Measurements from ENCODE around the gene EOGT. TPM values are rescaled to one million over a fixed set of nuclear protein-coding genes. Genes with fewer than 3 reads are reported as not detected.

Gene EOGT
- total RNA-seq: 77.2 and 80.3 TPM in 2 replicates

DNA sequence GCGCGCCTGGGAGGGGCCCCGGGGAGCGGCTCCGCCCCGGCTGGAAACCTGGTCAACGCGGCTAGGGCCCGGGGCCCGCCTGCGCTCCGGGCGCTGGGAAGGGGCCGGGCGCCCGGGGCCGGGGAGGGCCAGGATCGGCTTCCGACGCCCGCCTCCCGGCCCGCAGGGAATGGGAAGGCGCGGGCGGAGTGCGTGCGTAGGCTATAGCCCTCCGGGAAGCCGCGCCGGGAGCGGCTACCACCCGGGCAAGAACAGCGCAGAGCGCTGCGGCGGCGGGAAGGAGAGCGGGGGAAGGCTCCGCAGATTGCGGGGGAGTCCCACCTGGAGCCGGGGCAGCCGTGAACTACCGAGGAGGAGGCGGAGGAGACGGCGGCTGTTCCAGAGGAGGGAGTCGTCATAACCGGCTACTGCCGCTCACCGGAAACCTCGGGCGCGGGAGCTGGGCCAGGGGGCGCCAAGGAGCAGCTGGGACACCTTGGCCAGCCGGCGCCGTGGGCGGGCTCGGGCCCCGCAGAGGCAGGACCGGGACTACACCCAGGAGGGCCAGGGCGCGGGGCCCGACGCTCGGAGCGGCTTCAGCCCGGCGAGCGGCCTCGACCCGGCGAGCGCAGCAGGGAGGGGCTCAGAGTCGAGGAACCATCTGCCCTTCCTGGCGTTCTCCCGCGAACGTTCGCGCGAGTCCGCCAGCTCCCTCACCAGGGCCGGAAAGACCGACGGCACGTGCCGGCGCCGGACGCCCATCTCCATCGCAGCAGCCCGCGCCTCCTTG lies at the start of gene EOGT:
TSS of gene EOGT (minus strand) at position 432 of the 769 bp plus-strand sequence. CDS start 3,838 bp downstream, outside the sequence.

GRCh38 chr3:69051756-69052471 lies 38.4 kb upstream of the EOGT start, which contains the start of gene TMF1:
Gene TMF1, minus strand, starts transcription at chr3:69052333. Its CDS starts 247 bp downstream, at chr3:69052086.

Other genes with a start within 250 kb of the EOGT start
- gene TAFA4, start 81.1 kb downstream of the EOGT start, total RNA-seq: not detected in 2 replicates
- 47.7 and 51.4 TPM in 2 replicates for gene TMF1, start 38.6 kb upstream of the EOGT start, total RNA-seq
- 68.7 and 81.8 TPM in 2 replicates for gene UBA3, start 66.7 kb upstream of the EOGT start, total RNA-seq
- gene ARL6IP5, start 71.3 kb upstream of the EOGT start, total RNA-seq: 150 and 163 TPM in 2 replicates
- gene LMOD3, start 108.9 kb upstream of the EOGT start, total RNA-seq: not detected in 2 replicates

Measured in aortic smooth muscle cell (primary cell).